Stromal cell of bone marrow (primary cell): ENCODE results near the gene GDPD4.

Experiments used
- DNase-seq: peaks from one replicate; pipeline ENCODE4 v3.0.0-alpha.2; 2012; ENCODE audit warnings: low read depth

GDPD4 gene

GRCh38 chr11:77205467-77206263, 95.8 kb downstream of the GDPD4 start:
- DNase-seq, result no peak

- no peak for DNase-seq
These were observed 96.6 kb downstream of the GDPD4 start for GRCh38 chr11:77204754-77205466.

DNA sequence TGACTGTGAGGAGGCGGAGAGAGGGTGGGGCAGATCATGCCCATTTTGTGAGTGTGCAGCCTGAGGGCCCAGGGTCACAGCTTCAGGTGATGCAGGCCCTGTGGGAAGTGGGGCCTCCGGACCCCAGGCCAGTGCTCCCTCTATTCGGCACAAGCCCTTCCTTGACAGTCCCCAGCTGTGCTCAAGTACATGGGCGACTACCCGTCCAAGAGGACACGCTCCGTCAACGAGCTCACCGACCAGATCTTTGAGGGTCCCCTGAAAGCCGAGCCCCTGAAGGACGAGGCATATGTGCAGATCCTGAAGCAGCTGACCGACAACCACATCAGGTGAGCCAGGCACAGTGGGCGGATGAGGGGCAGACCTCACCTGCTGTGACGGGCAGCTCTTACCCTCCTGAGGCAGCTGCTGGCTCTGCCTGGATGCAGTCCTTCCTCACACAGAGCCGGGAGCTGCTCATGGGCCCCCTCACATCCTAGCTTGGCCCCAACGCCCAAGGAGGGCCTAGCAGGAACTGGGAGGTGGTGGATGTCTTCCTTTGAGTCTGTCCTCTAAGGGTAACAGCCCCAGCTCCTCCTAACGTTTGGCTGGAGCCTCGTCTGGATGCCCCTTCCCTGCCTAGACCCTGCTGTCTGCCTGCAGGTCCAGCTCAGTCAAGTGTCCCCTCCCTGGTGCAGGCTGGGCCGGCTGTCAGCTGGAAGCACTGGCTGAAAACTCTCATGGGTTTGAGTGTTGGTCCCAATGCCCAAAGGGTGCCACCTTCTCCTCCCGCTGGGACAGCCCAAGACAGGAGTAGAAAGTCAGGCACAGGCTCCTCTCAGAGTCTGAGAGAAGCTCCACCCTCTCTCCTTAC, 97.4 kb downstream of the GDPD4 start:
- DNase-seq, result no peak

DNA sequence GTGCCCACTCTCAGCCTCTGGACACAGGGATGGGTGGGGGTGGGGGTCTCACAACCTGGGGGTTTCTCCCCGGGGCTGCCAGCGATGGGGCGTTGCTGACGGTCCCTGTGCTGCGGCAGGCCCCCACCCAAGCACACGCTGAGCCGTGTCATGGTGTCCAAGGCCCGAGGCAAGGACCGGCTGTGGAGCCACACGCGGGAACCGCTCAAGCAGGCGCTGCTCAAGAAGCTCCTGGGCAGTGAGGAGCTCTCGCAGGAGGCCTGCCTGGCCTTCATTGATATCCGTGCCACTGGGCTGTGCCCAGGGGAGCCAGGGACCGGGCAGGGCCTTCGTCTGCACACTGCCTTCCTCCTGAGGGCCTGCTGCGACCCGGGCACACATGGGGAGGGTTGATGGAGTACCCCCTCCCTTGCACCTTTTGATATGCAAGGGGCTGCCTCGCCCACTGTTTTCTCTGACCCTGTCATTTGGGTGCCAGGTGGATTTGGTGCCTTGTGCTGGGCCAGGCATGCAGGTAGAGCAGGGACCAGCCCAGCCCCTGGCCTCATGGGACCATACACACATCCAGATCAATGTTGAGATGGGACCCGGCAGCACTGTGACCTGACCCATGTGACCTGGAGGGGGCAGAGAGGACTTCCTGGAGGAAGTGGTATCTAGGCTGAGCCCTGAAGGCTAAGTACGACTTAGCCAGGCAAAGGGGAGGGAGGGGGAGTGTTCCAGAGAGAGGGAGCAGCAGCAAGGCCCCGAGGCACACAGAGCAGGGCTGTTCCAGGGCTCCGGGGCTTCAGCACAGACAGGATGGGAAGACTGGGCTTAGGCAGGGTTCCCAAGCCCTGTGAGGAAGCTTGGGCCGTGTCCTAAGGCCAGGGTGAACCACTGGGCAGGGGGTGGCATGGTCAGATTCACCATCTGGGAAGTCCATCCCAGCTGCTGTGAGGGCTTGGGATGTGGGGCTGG, 98.3 kb downstream of the GDPD4 start:
- DNase-seq, result no peak

DNA sequence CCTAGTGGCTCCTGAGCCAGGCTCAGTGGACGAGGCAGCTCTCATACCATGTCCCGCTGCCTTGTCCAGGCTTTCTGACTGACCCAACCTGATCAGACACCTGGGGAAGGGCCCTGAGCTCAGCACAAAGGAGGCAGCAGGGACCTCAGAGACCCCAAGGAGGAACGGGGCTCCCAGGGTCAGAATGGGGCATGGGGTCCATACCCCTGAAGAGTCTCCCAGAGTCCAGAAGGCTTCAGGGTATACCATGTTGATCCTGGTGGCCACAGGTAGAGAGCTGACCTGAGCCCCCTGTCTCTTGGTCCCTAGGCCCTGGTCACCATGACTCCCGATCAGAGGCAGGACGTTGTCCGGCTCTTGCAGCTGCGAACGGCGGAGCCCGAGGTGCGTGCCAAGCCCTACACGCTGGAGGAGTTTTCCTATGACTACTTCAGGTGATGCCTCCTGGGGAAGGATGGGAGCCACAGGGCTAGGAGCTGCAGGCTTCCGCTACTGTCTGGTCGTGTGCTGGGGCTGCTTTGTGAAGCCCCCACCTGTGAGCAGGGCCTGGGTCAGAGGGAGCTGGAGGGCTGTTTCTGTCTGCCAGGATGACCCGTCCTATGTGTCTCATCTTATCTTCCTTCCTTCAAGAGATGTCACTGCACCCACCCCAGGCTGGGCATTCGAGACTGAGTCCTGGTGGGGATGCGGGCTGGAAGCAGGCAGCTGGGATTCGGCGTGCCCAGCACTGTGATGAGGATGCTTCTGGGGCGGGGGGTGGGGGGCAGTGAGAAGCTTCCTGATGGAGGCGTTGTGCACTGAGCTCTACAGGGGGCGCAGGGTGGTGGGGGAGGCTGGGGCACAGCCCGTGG, 99.3 kb downstream of the GDPD4 start:
- DNase-seq, result no peak

DNA sequence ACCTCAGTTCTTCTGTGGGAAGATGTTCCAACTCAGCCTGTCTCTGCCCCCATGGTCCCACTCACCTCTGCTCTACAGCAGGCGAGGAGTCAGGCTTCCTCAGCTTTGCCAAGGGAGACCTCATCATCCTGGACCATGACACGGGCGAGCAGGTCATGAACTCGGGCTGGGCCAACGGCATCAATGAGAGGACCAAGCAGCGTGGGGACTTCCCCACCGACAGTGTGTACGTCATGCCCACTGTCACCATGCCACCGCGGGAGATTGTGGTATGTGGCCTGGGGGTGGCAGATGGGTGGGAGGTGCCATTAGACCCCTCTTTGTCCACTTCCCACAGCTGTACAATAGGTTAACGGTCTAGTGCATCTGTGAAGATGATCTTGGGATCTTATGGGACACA, 100.1 kb downstream of the GDPD4 start:
- no peak for DNase-seq

DNA sequence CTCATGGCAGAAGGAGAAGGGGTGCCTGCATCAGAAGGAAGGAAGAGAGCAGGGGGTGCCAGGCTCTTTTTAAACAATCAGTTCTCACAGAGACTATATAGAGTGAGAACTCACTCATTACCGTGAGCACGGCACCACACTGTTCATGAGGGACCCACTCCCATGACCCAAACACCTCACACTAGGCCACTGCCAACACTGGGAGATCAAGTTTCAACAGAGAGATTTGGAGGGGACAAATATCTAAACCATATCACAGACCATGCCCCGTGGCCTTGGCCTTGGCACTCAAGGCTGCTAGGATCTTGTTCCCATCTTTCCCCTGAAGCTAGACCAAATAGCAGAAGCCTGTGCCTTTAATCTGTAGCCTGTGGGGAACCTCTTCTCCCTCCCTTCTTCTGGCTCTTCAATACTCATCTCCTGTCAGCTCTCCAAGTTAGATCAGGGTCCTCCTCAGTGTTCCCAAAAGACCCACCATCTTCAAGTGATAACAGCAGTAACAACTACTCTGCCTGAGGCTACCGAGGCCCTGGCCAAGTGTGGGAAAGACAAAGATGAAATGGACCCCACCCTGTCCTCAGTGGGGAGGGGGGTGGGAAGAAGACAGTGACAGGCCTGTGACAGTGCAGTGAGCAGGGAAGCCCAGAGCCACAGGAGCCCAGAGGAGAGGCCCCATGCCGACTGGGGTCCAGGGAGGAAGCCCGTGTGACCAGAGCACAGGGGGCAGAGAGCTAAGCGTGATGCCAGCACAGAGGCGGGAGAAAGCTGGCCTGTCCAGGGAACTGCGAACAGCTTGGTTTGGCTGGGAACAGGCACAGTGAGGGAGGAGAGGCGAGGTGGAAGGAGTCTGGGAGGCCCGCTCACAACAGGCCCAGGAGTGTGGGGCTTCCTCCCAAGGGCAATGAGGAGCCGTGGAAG, 100.9 kb downstream of the GDPD4 start:
- no peak for DNase-seq

- DNase-seq, result no peak
These were observed 102.2 kb downstream of the GDPD4 start for GRCh38 chr11:77199137-77199745.

DNA sequence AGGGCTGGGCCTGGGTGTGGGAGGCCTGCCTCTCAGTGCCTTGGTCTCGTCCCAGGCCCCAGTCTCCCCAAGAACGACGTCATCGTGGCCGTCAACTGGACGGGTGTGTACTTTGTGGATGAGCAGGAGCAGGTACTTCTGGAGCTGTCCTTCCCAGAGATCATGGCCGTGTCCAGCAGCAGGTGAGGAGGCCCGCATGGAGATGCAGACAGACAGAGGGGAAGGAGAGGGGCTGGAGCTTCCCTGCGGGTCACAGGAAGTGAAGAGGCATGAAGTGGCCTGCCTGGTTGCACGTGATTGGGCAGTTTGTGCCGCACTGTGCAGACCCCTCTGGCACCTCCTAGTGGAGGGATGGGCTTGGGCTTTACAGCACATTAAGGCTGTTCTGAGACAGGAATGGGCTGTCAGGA, 103.0 kb downstream of the GDPD4 start:
- no peak for DNase-seq

- no peak for DNase-seq
These were observed 103.7 kb downstream of the GDPD4 start for GRCh38 chr11:77197626-77198320.

GRCh38 chr11:77196961-77197360, 104.5 kb downstream of the GDPD4 start:
- DNase-seq, result no peak

DNA sequence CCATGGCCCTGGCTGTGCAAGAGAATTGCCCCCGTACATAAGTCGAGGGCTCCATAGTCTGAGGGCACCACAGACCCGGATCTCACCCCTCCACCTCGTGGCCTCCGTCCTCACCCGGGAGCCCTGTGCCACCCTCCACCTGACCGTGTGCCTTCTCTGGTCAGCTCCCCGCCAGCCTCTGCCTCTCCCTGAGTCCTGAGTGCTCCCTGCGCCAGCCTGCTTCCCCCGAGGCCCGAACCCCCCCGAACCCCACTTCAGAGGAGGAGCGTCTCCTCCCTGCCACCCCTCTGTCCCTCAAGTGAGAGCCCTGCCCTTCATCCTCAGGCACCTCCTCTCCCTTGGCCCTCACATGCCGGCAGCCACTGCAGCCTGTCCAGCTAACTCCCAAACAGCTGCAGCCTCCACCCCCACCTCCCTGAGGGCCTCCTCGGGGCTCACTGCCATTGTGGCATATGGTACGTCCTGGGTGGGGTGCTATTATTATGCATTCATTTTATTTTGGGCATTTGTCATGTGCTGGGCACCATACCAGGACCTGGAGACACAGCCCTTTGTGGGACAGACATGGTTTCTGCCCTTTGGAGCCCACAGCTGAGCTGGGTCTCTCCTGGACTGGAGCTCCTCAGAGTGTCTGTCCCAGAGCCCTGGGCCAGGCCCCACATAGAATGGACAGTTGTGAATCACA, 106.3 kb downstream of the GDPD4 start:
- DNase-seq, result no peak

DNA sequence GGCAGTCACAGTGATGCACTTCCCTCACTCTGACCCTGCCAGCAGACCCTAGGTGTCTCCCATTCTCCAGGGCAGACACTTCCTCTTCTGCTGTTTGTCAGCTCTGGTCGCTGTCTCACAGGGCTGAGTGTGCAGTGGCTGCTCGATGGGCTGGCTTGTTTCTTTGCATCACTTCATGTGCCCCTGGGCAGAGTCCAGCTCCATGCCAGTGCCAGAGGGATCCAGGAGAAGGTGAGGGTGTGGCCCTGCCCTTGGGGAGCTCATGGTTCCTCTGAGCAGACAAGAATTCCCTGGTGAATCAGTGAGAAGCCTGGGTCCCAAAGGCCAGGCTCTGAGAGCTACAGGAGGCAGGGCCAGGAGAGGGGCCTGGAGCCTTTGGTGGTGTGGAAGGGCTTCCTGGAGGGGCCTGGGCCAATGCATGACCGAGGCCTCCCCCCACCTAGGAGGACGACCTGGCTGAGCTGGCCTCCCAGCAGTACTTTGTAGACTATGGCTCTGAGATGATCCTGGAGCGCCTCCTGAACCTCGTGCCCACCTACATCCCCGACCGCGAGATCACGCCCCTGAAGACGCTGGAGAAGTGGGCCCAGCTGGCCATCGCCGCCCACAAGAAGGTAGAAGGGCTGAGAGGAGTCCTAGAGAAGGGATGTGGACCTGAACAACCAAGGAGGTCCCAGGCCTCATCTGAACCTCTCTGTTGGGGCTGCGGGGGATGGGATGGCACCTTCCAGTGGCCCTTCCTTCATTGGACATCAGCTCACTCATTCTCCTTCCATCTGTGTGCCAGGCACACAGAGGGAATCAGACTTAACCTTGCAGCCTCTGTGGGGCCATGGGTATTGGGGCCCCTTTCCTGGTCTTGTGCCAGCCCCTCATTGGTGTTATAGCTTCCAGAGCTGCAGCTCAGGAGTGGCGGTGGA, 107.3 kb downstream of the GDPD4 start:
- DNase-seq, result no peak

DNA sequence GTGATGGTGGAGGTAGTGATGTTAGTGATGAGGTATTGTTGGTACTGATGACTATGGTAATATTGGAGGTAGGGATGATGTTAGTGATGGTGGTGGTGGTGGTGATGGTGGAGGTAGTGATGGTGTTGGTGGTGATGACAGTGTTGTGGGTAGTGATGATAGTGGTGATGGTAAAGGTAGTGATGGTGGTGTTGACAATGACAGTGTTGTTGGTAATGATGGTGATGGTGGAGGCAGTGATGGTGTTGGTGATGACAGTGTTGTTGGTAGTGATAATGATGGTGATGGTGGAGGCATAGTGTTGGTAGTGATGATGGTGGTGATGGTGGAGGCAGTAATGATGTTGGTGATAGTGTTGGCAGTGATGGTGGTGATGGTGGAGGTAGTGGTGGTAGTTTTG, 108.3 kb downstream of the GDPD4 start:
- no peak for DNase-seq

DNA sequence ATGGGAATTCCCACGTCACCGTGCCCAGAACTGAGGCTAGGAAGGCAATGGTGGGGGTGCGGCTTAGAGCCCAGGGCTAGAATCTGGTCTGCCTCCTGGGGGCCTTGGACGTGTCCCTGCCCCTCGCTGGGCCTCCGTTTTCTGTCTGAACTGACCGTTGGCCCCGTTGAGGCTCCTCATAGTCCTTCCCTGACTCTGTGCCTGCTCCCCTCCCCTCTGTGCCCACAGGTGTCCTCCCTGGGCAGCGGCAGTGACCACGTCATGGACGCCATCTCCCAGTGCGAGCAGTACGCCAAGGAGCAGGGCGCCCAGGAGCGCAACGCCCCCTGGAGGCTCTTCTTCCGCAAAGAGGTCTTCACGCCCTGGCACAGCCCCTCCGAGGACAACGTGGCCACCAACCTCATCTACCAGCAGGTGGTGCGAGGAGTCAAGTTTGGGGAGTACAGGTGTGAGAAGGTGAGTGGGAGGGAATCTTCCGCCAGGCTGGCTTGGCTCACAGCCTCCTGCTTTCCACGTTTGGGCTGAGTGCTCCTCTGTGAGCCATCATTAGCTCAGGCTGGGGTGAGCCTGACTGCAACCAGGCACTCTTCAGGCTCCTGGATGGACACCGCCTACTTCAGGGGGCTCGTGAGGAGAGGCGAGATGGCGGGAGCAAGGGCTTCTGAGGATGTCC, 109.5 kb downstream of the GDPD4 start:
- no peak for DNase-seq

GRCh38 chr11:77191429-77191822, 110.1 kb downstream of the GDPD4 start:
- no peak for DNase-seq
